ENCODE measurements around the gene OSBPL5.

DNA sequence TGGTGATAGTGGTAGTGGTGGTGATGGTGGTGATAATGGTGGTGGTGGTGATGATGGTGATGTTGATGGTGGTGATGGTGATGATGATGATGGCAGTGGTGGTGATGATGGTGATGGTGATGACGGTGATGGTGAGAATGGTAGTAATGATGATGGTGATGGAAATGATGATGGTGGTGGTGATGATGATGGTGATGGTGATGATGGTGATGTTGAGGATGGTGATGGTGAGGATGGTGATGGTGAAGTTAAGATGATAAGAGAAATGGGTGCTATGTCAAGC, 41.8 kb upstream of the OSBPL5 start:
- TF ChIP-seq ZBTB7A (IDR thresholded peaks at IDR 0.05; ENCODE audit: borderline replicate concordance, control insufficient read depth, low read depth, low read length) = no peak
- TF ChIP-seq NCOA2 (IDR thresholded peaks at IDR 0.05; ENCODE audit: partially characterized antibody in 2 of 2) = no peak
- TF ChIP-seq NR4A1 (CRISPR knock-in tag; IDR thresholded peaks at IDR 0.05) = no peak
- TF ChIP-seq NR4A1 (tag; IDR thresholded peaks at IDR 0.05) = no peak
- no peak for TF ChIP-seq ATF7 (IDR thresholded peaks at IDR 0.05)
- no peak for TF ChIP-seq MYC (IDR thresholded peaks at IDR 0.05; ENCODE audit: low read depth, low read length)
- TF ChIP-seq MYC (CRISPR knock-in tag; IDR thresholded peaks at IDR 0.05; ENCODE audit: borderline replicate concordance, low read depth) = no peak
